Heart left ventricle (tissue), 13 donors: Measurements from ENCODE around the gene MAP4K4.

Experiments
- POLR2A ChIP-seq, 2 donors: fragments of 450-650 bp; IDR thresholded peaks; one replicate each; pipeline ENCODE4 v1.6.1; 2017; ENCODE audit warnings: antibody characterized with exemption in 2 of 2, mild to moderate bottlenecking in 2 of 2, moderate library complexity in 2 of 2
- TF ChIP-seq, protein P1 (sequence below), 12 donors: fragments of 200-600 bp; sonication (generic) in 4 of 12; IDR thresholded peaks; one replicate each; pipeline versions ENCODE4 v1.5.0 to v1.8.0; 2018 to 2022; ENCODE audit warnings: antibody characterized with exemption in 12 of 12, mild to moderate bottlenecking in 5 of 12
- donor health status: ischemic (EF 13 %, LVEDD 7.1; RV severe dilation, severe dysfunction).
- donor health status: DM: no; HTN: yes; CAD: no.
- donor health status: DM: no; HTN: no; CAD: no.
- donor health status: ischemic (EF 25% LVEDD 6.9; RV normal size, moderate dysfunction).
- donor health status: ischemic (EF 25% LVEDD 5.7; RV mildly dilated, moderate dysfunction).
- donor health status: ischemic (EF 35%, LVEDD 5.7; RV mildly dilated, moderate dysfunction).
- donor health status: nonischemic (EF 11% LVEDD 7.7; RV severe dilation, severe dysfunction).
- donor health status: DM: yes; HTN: yes; CAD: no.
- donor health status: PGD.
- donor health status: ischemic (EF 29% LVEDD 5.4; RV normal size, mild dysfunction).
- donor health status: nonischemic (EF 23%, LVEDD 6.1; RV moderate dilation, normal function).

GRCh38 chr2:101832114-101832513 is 134.6 kb downstream of the MAP4K4 start:
- TF ChIP-seq, protein P1, sequence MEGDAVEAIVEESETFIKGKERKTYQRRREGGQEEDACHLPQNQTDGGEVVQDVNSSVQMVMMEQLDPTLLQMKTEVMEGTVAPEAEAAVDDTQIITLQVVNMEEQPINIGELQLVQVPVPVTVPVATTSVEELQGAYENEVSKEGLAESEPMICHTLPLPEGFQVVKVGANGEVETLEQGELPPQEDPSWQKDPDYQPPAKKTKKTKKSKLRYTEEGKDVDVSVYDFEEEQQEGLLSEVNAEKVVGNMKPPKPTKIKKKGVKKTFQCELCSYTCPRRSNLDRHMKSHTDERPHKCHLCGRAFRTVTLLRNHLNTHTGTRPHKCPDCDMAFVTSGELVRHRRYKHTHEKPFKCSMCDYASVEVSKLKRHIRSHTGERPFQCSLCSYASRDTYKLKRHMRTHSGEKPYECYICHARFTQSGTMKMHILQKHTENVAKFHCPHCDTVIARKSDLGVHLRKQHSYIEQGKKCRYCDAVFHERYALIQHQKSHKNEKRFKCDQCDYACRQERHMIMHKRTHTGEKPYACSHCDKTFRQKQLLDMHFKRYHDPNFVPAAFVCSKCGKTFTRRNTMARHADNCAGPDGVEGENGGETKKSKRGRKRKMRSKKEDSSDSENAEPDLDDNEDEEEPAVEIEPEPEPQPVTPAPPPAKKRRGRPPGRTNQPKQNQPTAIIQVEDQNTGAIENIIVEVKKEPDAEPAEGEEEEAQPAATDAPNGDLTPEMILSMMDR (IDR thresholded peaks at IDR 0.05): peak in 11 of 12 donors; percentile 12 to 59 (median 45)
- TF ChIP-seq POLR2A (IDR thresholded peaks at IDR 0.05): no peak
